ENCODE measurements around the gene SNIP1. TPM values are rescaled to one million over a fixed set of nuclear protein-coding genes. Genes with fewer than 3 reads are reported as not detected.

SNIP1 gene
- total RNA-seq, 1 donor from 2014 or later = 18.2 TPM

GRCh38 chr1:37517569-37517968 is 36.5 kb downstream of the SNIP1 start:
- peak overlapping the region; percentile 59 for H3K4me3 Mint-ChIP-seq
- H3K9me3 Mint-ChIP-seq = no peaks in the 10 kb centered on the region
- TF ChIP-seq CTCF (conservative IDR thresholded peaks at IDR 0.05) = no peak
- H3K36me3 Mint-ChIP-seq = no peaks in the 10 kb centered on the region
- no peaks in the 10 kb centered on the region for H3K27me3 Mint-ChIP-seq
- H3K27ac Mint-ChIP-seq = no peak overlapping the region
- no peak for DNase-seq (ENCODE audit: extremely low spot score, unreplicated experiment)
- peaks cover 16% of the 10 kb centered on the region for H3K4me1 Mint-ChIP-seq (ENCODE audit: unreplicated experiment)

- H3K27me3 Mint-ChIP-seq = no peaks in the 10 kb centered on the region
- H3K9me3 Mint-ChIP-seq = no peaks in the 10 kb centered on the region
- no peak for TF ChIP-seq CTCF (conservative IDR thresholded peaks at IDR 0.05)
- H3K4me3 Mint-ChIP-seq = peak overlapping the region; percentile 95
- no peak for DNase-seq (ENCODE audit: extremely low spot score, unreplicated experiment)
- peak overlapping the region; percentile 93 for H3K27ac Mint-ChIP-seq
- H3K4me1 Mint-ChIP-seq (ENCODE audit: unreplicated experiment) = peaks cover 16% of the 10 kb centered on the region
- peaks cover 4% of the 10 kb centered on the region for H3K36me3 Mint-ChIP-seq
These were observed 38.7 kb downstream of the SNIP1 start for GRCh38 chr1:37515185-37516034.

- no peaks in the 10 kb centered on the region for H3K9me3 Mint-ChIP-seq
These were observed 39.5 kb downstream of the SNIP1 start, which contains the start of gene MEAF6 for GRCh38 chr1:37514350-37515184. Gene MEAF6 (minus strand): TSS chr1:37514766. CDS start chr1:37514746, 20 bp downstream.

GRCh38 chr1:37513795-37514349 is 40.2 kb downstream of the SNIP1 start:
- H3K9me3 Mint-ChIP-seq = no peaks in the 10 kb centered on the region
- H3K36me3 Mint-ChIP-seq = peaks cover 10% of the 10 kb centered on the region
- H3K27ac Mint-ChIP-seq = peak overlapping the region; percentile 94
- no peaks in the 10 kb centered on the region for H3K27me3 Mint-ChIP-seq
- peak; percentile 74 for DNase-seq (ENCODE audit: extremely low spot score, unreplicated experiment)
- peak overlapping the region; percentile 98 for H3K4me3 Mint-ChIP-seq
- H3K4me1 Mint-ChIP-seq (ENCODE audit: unreplicated experiment) = peaks cover 16% of the 10 kb centered on the region
- TF ChIP-seq CTCF (conservative IDR thresholded peaks at IDR 0.05) = no peak

More at GRCh38 chr1:37514350-37515184, 39.5 kb downstream of the SNIP1 start, which contains the start of gene MEAF6:
- H3K27me3 Mint-ChIP-seq = no peaks in the 10 kb centered on the region
- peak; percentile 92 for DNase-seq (ENCODE audit: extremely low spot score, unreplicated experiment)
- peak within 1 kb of the TSS; percentile 94 for H3K27ac Mint-ChIP-seq
- peak within 1 kb of the TSS; percentile 98 for H3K4me3 Mint-ChIP-seq
- H3K4me1 Mint-ChIP-seq (ENCODE audit: unreplicated experiment) = peaks cover 16% of the 10 kb centered on the region
- peaks cover 4% of the 10 kb centered on the region for H3K36me3 Mint-ChIP-seq
- TF ChIP-seq CTCF (conservative IDR thresholded peaks at IDR 0.05) = peak; percentile 85

GRCh38 chr1:37509181-37509580 is 44.9 kb downstream of the SNIP1 start:
- peaks cover 20% of the 10 kb centered on the region for H3K36me3 Mint-ChIP-seq
- no peaks in the 10 kb centered on the region for H3K9me3 Mint-ChIP-seq
- H3K27ac Mint-ChIP-seq = no peak overlapping the region
- peaks cover 5% of the 10 kb centered on the region for H3K4me1 Mint-ChIP-seq (ENCODE audit: unreplicated experiment)
- DNase-seq (ENCODE audit: extremely low spot score, unreplicated experiment) = no peak
- no peaks in the 10 kb centered on the region for H3K27me3 Mint-ChIP-seq
- peak; percentile 39 for TF ChIP-seq CTCF (conservative IDR thresholded peaks at IDR 0.05)
- no peak overlapping the region for H3K4me3 Mint-ChIP-seq

All from type B pancreatic cell (in vitro differentiated cells).